Glomerular visceral epithelial cell (primary cell): Measurements from ENCODE around the gene ARHGAP15.

Source experiments
- DNase-seq: peaks from one replicate; pipeline ENCODE4 v3.0.0-alpha.2; 2016; ENCODE audit errors: extremely low spot score

The ARHGAP15 gene

DNA sequence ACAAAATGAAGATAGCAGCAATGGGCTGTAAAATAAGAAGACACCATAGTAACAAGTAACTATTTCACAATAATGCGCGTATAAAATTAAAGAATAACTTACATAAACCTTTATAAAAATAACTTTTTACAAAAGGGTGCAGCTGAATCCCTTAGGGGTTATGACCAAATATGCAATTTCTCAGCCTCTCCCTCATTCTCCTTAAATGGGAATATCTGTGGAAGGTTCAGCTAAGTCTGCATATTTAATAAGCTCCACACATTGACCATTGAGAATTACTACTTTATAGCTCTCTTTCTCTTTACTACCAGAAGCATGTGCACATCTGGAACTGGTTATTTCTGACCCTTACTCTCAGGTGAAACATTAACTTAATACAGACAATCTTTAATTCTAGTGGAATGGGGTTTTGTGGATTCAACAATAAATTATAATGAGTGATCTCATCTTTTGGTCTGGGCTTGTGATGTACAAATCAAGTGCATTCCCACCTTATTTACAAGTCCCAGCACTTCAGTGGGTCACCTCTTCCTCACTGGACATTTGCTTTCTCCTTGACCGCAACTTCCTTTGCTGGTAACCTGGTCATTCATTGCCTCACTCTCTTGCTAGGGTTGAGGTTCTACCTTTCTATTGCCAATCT is 15.7 kb downstream of the ARHGAP15 start:
- peak; percentile 80 for DNase-seq

GRCh38 chr2:143146366-143146765 is 17.1 kb downstream of the ARHGAP15 start:
- DNase-seq: peak; percentile 13

DNA sequence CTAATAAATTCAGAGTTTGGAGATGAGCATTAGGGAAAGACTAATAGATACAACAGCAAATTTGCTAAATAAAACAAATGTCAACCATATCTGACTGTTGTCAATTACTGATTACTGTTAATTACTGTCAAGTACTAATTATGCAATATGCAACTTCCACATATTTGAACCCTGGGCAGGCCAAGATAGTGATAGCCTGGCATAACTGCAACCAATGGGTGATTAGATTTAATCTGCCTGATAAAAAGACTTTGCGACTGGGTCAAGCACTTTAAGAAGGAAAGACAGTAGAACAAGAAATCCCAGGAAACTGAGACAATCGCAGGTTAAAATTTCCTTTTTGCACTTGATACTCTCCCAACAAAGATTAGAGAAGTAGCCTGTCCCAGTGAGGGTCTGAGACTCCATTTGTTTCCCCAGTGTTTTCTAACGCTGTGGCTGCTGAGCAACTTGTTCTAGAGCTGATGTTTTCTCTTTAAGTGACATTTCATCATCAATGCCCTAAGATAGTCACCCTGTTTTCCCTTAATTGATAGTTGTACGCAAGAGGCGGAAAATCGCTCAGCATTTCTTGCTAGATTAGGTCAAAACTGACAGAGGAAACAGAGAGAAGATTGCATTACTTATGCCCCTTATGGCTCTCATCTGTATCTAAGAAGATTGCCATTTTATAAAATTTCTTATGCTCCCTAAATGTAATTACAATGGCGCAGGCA is 17.8 kb downstream of the ARHGAP15 start:
- no peak for DNase-seq

DNA sequence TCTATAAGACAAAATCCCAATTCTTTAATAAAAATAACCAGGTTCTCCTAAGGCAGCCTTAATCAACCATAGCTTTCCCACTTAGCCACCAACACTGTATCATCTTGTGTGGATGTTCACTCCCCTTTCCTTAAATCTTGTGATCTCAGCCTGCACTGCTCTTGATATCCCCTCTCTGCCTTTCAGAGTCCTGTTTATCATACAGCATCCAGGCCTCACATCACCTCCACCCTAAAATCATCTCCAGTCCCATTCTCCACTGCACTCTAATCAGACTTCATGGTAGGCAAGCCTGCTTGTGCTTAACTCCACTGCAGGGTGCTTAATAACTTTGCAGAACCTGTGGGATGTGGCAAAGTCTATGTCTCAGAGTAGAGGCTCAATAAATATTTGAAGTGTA is 18.8 kb downstream of the ARHGAP15 start:
- no peak for DNase-seq

- no peak for DNase-seq
Measured at GRCh38 chr2:143148757-143149156, 19.5 kb downstream of the ARHGAP15 start.

DNA sequence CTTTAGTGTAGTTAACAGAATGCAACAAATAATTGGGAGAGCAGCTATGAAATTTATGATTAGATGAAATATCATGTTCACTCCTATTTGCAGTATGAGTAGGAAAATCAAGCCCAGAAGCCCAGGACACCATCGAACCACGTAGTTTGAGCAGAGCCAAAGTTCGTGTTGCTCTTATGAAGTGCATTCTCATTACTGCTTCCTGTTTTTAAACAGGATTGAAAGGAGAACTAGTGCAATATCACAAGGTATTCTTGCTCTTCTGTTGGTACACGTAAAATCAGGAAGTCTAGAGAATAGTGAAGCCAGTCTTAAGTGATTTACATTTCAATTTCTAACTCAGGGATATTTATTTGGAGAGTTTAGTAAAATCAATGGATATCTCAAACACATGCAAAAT is 21.1 kb downstream of the ARHGAP15 start:
- no peak for DNase-seq

- DNase-seq: no peak
Measured at GRCh38 chr2:143151111-143151752, 22.0 kb downstream of the ARHGAP15 start.

- DNase-seq: no peak
Measured at GRCh38 chr2:143152219-143152618, 23.0 kb downstream of the ARHGAP15 start.

GRCh38 chr2:143152637-143153036 is 23.4 kb downstream of the ARHGAP15 start:
- no peak for DNase-seq

GRCh38 chr2:143155661-143156060 is 26.4 kb downstream of the ARHGAP15 start:
- no peak for DNase-seq

- DNase-seq: no peak
Measured at GRCh38 chr2:143157001-143157400, 27.8 kb downstream of the ARHGAP15 start.

DNA sequence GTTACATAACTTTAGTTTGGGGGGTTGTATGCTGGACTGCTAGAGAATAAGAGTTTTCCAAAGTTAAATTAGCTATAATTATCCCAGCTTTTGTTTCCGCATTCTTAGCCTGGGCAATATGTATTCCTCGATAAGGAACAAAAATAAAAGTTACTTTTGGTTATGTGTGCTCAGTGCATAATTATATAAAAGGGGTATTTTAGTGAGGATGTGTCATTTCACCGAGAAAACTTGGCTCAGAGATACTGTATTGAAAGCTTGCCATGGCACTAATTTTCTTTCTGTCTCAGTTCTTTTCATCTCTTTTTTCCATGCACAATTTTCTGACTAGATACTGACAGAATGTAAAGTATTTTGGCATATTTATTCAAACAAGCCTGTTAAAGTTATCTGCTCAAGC is 28.2 kb downstream of the ARHGAP15 start:
- DNase-seq: no peak

DNA sequence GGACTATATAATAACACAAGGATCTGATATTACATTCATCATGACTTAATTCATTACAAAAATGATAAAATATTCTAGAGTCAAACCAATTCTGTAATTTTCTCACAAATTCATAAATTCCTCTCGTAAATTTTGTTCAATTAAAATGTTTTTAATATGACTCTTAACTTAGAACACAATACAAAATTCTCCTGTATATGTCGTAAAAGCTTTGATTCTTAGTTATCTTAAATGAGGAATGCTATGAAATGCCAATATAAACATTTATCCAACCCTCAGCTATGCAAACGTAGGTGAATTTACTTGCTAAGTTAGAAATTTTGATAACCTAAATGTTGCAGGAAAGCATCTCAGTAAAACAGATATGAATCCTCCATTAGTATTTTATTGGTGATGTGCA is 28.9 kb downstream of the ARHGAP15 start:
- DNase-seq: no peak

- DNase-seq: no peak
Measured at GRCh38 chr2:143158551-143159485, 29.6 kb downstream of the ARHGAP15 start.

- no peak for DNase-seq
Measured at GRCh38 chr2:143159486-143159840, 30.2 kb downstream of the ARHGAP15 start.

GRCh38 chr2:143160732-143161707 is 31.8 kb downstream of the ARHGAP15 start:
- no peak for DNase-seq

DNA sequence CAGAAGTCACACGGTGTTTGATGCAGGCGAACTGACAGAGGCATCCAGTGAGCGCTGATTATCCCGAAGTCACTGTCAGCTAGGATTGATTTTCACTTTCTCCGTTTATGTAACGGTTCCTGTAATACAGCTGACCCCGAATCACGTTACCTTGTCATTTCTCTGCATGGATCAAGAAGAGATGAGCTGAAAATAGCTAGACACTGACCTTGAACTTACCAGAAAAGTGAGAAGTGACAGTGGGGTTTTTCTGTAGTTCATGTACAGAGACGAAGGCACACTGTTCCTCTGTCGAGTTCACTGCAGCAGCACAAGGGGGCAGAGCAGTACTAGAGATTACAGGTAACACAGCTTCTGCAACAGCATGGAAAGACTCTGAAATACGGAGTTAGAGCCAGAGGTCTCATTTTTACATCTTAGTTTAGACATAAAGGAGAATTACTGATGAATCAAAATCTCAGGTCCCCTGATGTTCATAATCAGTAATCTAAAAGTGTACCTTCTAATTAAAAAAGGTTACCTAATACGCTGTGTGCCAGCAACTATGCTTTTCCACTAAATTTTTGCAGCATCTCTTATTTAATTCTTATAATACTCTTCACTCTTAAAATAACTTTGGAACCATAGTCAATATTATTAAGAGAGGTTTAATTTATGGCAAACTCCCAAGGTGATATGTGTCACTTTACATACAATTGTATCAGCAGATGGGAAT is 33.1 kb downstream of the ARHGAP15 start:
- DNase-seq: peak; percentile 54

DNA sequence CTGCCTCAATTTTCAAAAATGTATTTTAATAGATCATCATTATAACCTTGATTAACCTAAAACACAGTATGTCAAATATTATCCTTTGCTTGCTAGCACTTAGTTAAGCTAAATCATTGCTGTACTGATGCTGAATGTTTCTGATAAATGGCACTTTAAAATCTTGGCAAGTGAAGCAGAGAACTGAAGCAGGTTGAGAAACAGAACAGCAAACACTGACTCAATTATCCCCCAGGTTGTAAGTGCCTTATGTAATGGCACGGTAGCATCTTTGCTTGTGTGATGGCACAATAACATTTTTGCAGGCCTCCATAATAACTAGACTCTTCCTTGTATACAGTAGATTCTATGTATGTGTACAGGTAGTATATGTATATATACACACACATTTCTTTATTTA is 33.8 kb downstream of the ARHGAP15 start:
- DNase-seq: no peak

GRCh38 chr2:143163499-143163898 is 34.3 kb downstream of the ARHGAP15 start:
- no peak for DNase-seq

GRCh38 chr2:143165291-143165690 is 36.1 kb downstream of the ARHGAP15 start:
- DNase-seq: no peak
